SK-N-SH treated with all-trans-retinoic acid at 6 μM for 48 hours (cell line): ENCODE measurements around the gene SFXN5.

Source experiments
- ATAC-seq: fragments of 200-7000 bp; cut with Tn5 transposase; 3 replicates; pipeline ENCODE4 v1.9.1; 2020; ENCODE audit warnings: mild to moderate bottlenecking, moderate library complexity
- ARNTL ChIP-seq: fragments of 450-650 bp; formaldehyde crosslinking; IDR thresholded peaks from 2 replicates; pipeline ENCODE4 v1.5.0; 2020; ENCODE audit warnings: low read depth, mild to moderate bottlenecking, moderate library complexity, borderline replicate concordance
- BACH2 ChIP-seq: fragments of 250-450 bp; sonication (Bioruptor Pico); IDR thresholded peaks from 2 replicates; pipeline ENCODE4 v1.9.0; 2021; ENCODE audit warnings: mild to moderate bottlenecking, borderline replicate concordance
- CREB5 ChIP-seq: fragments of 250-450 bp; sonication (Bioruptor Pico); IDR thresholded peaks from 2 replicates; pipeline ENCODE4 v1.5.1; 2020; ENCODE audit warnings: low read depth, mild to moderate bottlenecking, moderate library complexity
- CSDC2 ChIP-seq: fragments of 250-450 bp; sonication (Bioruptor Pico); IDR thresholded peaks from 2 replicates; pipeline ENCODE4 v1.5.0; 2020; ENCODE audit warnings: mild to moderate bottlenecking, moderate library complexity
- ESRRG ChIP-seq: fragments of 250-450 bp; sonication (Bioruptor Pico); IDR thresholded peaks from 2 replicates; pipeline ENCODE4 v1.6.1; 2021; ENCODE audit warnings: mild to moderate bottlenecking
- GLIS3 ChIP-seq: fragments of 250-450 bp; sonication (Bioruptor Pico); IDR thresholded peaks from 2 replicates; pipeline ENCODE4 v1.5.0; 2020; ENCODE audit warnings: mild to moderate bottlenecking, moderate library complexity
- OSR1 ChIP-seq: fragments of 250-450 bp; sonication (Bioruptor Pico); IDR thresholded peaks from 2 replicates; pipeline ENCODE4 v1.8.0; 2022; ENCODE audit warnings: moderate library complexity, mild to moderate bottlenecking, inconsistent platforms
- POU6F1 ChIP-seq: fragments of 250-450 bp; sonication (Bioruptor Pico); IDR thresholded peaks from 2 replicates; pipeline ENCODE4 v1.8.0; 2021; ENCODE audit warnings: low read depth, mild to moderate bottlenecking, moderate library complexity, borderline replicate concordance
- PPARA ChIP-seq: fragments of 250-450 bp; sonication (Bioruptor Pico); IDR thresholded peaks from 2 replicates; pipeline ENCODE4 v1.5.0; 2020; ENCODE audit warnings: mild to moderate bottlenecking, borderline replicate concordance
- RARB ChIP-seq: fragments of 250-450 bp; sonication (Bioruptor Pico); IDR thresholded peaks from 2 replicates; pipeline ENCODE4 v1.8.0; 2021; ENCODE audit warnings: mild to moderate bottlenecking, moderate library complexity
- SNAI2 ChIP-seq: fragments of 250-450 bp; sonication (Bioruptor Pico); IDR thresholded peaks from 2 replicates; pipeline ENCODE4 v1.5.0; 2020; ENCODE audit warnings: mild to moderate bottlenecking, moderate library complexity
- TCF4 ChIP-seq: fragments of 250-450 bp; sonication (Bioruptor Pico); IDR thresholded peaks from 2 replicates; pipeline ENCODE4 v1.8.0; 2021; ENCODE audit warnings: mild to moderate bottlenecking, moderate library complexity, borderline replicate concordance
- TOX ChIP-seq: fragments of 250-450 bp; sonication (Bioruptor Pico); IDR thresholded peaks from 2 replicates; pipeline ENCODE4 v1.8.0; 2021; ENCODE audit warnings: mild to moderate bottlenecking, moderate library complexity, borderline replicate concordance
- TSHZ2 ChIP-seq: fragments of 250-450 bp; sonication (Bioruptor Pico); IDR thresholded peaks from 2 replicates; pipeline ENCODE4 v1.5.0; 2020; ENCODE audit warnings: mild to moderate bottlenecking, moderate library complexity
- ZC3H10 ChIP-seq: fragments of 250-450 bp; sonication (Bioruptor Pico); IDR thresholded peaks from 2 replicates; pipeline ENCODE4 v1.5.1; 2021; ENCODE audit warnings: mild to moderate bottlenecking, moderate library complexity
- ZFP3 ChIP-seq: fragments of 250-450 bp; sonication (Bioruptor Pico); IDR thresholded peaks from 2 replicates; pipeline ENCODE4 v1.5.0; 2020; ENCODE audit warnings: mild to moderate bottlenecking, moderate library complexity
- ZFP30 ChIP-seq: fragments of 450-650 bp; formaldehyde crosslinking; IDR thresholded peaks from 2 replicates; pipeline ENCODE4 v1.5.0; 2022; ENCODE audit warnings: mild to moderate bottlenecking, moderate library complexity
- ZNF565 ChIP-seq: fragments of 450-650 bp; formaldehyde crosslinking; conservative IDR thresholded peaks from 2 replicates; pipeline ENCODE4 v1.5.0; 2020; ENCODE audit warnings: low read depth, mild to moderate bottlenecking, moderate library complexity
- ZNF70 ChIP-seq: fragments of 450-650 bp; formaldehyde crosslinking; IDR thresholded peaks from 2 replicates; pipeline ENCODE4 v1.5.0; 2020; ENCODE audit warnings: mild to moderate bottlenecking, moderate library complexity
- ZNF8 ChIP-seq: fragments of 450-650 bp; formaldehyde crosslinking; IDR thresholded peaks from 2 replicates; pipeline ENCODE4 v1.5.0; 2020; ENCODE audit warnings: mild to moderate bottlenecking, moderate library complexity

Gene SFXN5

GRCh38 chr2:72926811-72927465, 144.6 kb downstream of the SFXN5 start:
- ATAC-seq, result no peak
- no peak for TF ChIP-seq ZC3H10
- no peak for TF ChIP-seq OSR1
- no peak for TF ChIP-seq POU6F1 (CRISPR knock-in tag)
- no peak for TF ChIP-seq ESRRG
- no peak for TF ChIP-seq GLIS3
- no peak for TF ChIP-seq TCF4 (CRISPR knock-in tag)
- TF ChIP-seq ZNF565, result no peak
- no peak for TF ChIP-seq SNAI2 (CRISPR knock-in tag)
- TF ChIP-seq ZFP3 (CRISPR knock-in tag), result no peak
- TF ChIP-seq RARB (CRISPR knock-in tag), result no peak
- TF ChIP-seq ZFP30 (CRISPR knock-in tag), result no peak

GRCh38 chr2:72926368-72926767, 145.1 kb downstream of the SFXN5 start:
- TF ChIP-seq CSDC2 (CRISPR knock-in tag) (no peak), GLIS3 (no peak), POU6F1 (CRISPR knock-in tag) (no peak), PPARA (CRISPR knock-in tag) (no peak), BACH2 (CRISPR knock-in tag) (no peak)
- no peak for ATAC-seq

GRCh38 chr2:72925328-72925943, 146.1 kb downstream of the SFXN5 start:
- ATAC-seq, result no peak
- no peak for TF ChIP-seq TCF4 (CRISPR knock-in tag)
- no peak for TF ChIP-seq SNAI2 (CRISPR knock-in tag)
- no peak for TF ChIP-seq BACH2 (CRISPR knock-in tag)
- no peak for TF ChIP-seq TSHZ2
- TF ChIP-seq GLIS3, result no peak
- no peak for TF ChIP-seq ESRRG
- no peak for TF ChIP-seq OSR1
- no peak for TF ChIP-seq ZFP30 (CRISPR knock-in tag)
- TF ChIP-seq RARB (CRISPR knock-in tag), result no peak
- TF ChIP-seq ZNF70 (CRISPR knock-in tag), result no peak
- TF ChIP-seq ZNF565, result no peak
- TF ChIP-seq CSDC2 (CRISPR knock-in tag), result no peak
- TF ChIP-seq ZNF8 (CRISPR knock-in tag), result no peak
- no peak for TF ChIP-seq ARNTL (CRISPR knock-in tag)
- no peak for TF ChIP-seq TOX (CRISPR knock-in tag)
- TF ChIP-seq CREB5 (CRISPR knock-in tag), result no peak
- no peak for TF ChIP-seq ZC3H10
- no peak for TF ChIP-seq POU6F1 (CRISPR knock-in tag)
